Measurements from ENCODE around the gene SFR1.
A peak's percentile ranks its signal among the peaks of the same experiment; 100 is the strongest.
"Not testable (repeated sequence)": the region's sequence is repeated elsewhere in the genome, so short reads cannot be mapped to it uniquely, and the experiment has no call there.

Gene SFR1

GRCh38 chr10:104109908-104110662, 11.9 kb upstream of the SFR1 start:
- no peak for DNase-seq

GRCh38 chr10:104113376-104113956, 8.5 kb upstream of the SFR1 start:
- no peak for DNase-seq

- DNase-seq, result no peak
Observed at GRCh38 chr10:104117839-104118323, 4.1 kb upstream of the SFR1 start.

GRCh38 chr10:104119996-104120395, 2.0 kb upstream of the SFR1 start:
- DNase-seq, result no peak

- no peak for DNase-seq
Observed at GRCh38 chr10:104120512-104120902, 1.5 kb upstream of the SFR1 start.

- peak; percentile 90 for DNase-seq
Observed at GRCh38 chr10:104120903-104121484, 977 bp upstream of the SFR1 start.

GRCh38 chr10:104122225-104123107, 495 bp downstream of the SFR1 start:
- DNase-seq, result no peak

- DNase-seq, result no peak
Observed at GRCh38 chr10:104123397-104123796, 1.4 kb downstream of the SFR1 start.

GRCh38 chr10:104127411-104127810, 5.4 kb downstream of the SFR1 start:
- DNase-seq, result no peak

- DNase-seq, result no peak
Observed at GRCh38 chr10:104128214-104128613, 6.2 kb downstream of the SFR1 start.

GRCh38 chr10:104130041-104130440, 8.1 kb downstream of the SFR1 start:
- DNase-seq, result no peak

GRCh38 chr10:104138131-104138530, 16.2 kb downstream of the SFR1 start:
- no peak for DNase-seq

- no peak for DNase-seq
Observed at GRCh38 chr10:104139221-104139620, 17.2 kb downstream of the SFR1 start.

GRCh38 chr10:104142081-104142480, 20.1 kb downstream of the SFR1 start:
- DNase-seq, result no peak

GRCh38 chr10:104143829-104144228, 21.9 kb downstream of the SFR1 start:
- DNase-seq, result no peak

GRCh38 chr10:104144931-104145330, 23.0 kb downstream of the SFR1 start:
- no peak for DNase-seq

- DNase-seq, result no peak
Observed at GRCh38 chr10:104146882-104147281, 24.9 kb downstream of the SFR1 start.

GRCh38 chr10:104150139-104150538, 28.2 kb downstream of the SFR1 start:
- DNase-seq, result no peak

GRCh38 chr10:104151737-104152136, 29.8 kb downstream of the SFR1 start:
- no peak for DNase-seq

GRCh38 chr10:104155591-104155990, 33.6 kb downstream of the SFR1 start:
- DNase-seq, result no peak

GRCh38 chr10:104170610-104171254, 48.8 kb downstream of the SFR1 start:
- no peak for DNase-seq

GRCh38 chr10:104174136-104174535, 52.2 kb downstream of the SFR1 start:
- DNase-seq, result not testable (repeated sequence)
